ENCODE results near the gene ZNF787.

Gene ZNF787

GRCh38 chr19:56142897-56143434 is 21.9 kb upstream of the ZNF787 start:
- DNase-seq, result no peak

GRCh38 chr19:56142087-56142787 is 21.1 kb upstream of the ZNF787 start:
- peak; percentile 91 for DNase-seq

DNA sequence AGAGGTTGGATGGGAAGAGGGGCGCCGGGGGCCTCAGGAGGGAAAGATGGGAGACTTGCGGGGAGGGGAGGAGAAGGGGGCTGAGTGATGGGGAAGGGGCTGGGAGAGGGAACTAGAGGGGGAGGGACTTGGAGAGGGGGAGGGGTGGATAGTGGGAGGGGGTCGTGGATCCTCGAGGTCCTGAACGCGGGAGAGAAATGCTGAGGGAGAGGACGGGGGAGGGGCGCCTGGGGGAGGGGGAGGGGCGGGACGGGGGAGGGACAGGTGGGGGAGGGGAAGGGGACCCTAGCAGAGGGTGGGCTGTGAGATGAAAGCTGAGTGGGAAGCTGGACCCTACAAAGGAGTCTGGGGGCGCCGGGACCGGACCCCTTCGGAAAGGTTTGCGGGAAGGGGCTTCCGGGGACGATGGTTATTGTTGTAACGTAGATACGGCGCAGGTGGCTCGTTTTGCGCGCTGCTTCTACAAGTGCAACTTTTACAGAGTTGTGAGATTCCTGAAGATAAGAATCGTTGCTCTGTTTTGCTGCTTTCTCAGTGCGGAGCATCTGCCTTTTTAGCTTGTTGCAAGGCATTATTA is 20.4 kb upstream of the ZNF787 start:
- DNase-seq, result peak; percentile 67

- peak; percentile 100 for DNase-seq
Observed at GRCh38 chr19:56140583-56141416, 19.7 kb upstream of the ZNF787 start, which contains the start of gene ZNF444. ZNF444 (plus strand) TSS chr19:56141287; CDS start chr19:56146912, 5,625 bp downstream.

GRCh38 chr19:56139847-56140582 is 18.9 kb upstream of the ZNF787 start:
- peak; percentile 52 for DNase-seq

GRCh38 chr19:56138069-56138468 is 17.0 kb upstream of the ZNF787 start:
- DNase-seq, result no peak

DNA sequence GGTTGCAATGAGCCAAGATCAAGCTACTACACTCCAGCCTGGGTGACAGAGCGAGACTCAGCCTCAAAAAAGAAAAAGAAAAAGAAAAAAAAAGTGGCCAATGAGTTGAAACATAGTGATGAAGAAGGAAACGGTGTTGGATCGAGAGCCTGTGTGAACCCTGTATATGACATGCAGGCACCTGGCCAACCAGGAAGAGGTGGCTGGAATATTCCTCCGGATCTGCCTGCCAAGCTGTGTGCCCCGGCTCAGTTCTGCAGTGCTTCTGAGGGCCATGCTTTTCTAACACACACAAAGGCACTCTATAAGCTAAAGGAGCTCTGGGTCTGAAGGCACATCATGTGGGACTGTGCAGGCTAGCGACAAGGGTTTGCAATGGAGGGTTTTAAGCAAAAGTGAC is 16.3 kb upstream of the ZNF787 start:
- DNase-seq, result peak; percentile 71

DNA sequence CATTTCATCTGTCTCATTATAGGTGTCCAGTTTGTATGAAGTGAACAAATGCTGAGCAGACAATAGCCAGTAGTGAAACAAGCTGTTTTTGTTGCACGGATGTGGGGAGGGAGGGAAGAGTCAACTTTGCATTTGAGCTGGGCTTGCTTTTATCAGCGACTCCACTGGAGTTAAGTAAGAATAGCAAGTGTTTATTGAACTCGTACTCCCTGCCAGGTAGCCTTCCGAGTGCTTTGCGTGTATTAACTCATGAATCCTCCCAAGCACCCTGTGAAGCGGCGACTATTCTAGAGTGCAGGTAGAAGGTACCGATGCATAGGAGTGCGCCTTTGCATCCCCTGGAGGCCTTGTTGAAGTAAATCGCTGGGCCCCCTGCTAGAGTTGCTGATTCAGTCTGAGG is 15.3 kb upstream of the ZNF787 start:
- DNase-seq, result no peak

- no peak for DNase-seq
Observed at GRCh38 chr19:56134654-56134921, 13.5 kb upstream of the ZNF787 start.

DNA sequence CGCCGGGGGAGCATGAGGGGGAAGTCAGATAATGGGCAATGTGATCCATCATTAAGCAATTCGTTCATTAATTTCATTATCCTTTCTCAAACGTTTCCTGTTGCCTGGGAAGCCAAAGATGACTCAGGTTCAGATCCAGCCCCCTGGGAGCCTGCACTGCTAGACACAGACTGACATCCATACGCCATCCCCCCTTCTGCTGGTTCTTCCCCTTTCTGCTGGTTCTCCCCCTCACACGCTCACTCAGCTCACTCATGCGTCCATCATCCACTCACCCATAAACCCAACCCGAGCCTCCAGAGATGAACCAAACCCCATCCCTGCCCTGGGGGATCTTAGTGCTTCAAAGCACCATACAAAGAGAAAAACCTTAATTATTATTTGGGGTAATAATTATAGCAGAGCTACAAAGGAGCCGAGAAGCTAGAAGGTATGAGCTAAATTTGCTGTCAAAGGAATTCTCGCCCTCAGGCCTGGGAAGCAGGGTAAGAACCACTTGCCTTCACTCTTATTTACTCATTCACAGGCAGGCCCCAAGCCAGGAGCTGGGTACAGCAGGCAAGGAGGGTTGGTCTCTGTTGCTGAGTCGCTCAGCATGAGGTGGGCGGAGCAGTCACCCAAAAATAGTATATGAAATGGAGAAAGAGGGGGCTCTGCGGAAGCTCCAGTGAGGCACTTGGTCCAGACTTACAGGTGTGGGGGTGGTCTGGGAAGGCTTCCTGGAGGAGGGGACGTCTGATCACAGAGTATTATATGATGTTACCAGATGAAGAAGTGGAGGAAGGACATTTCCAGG is 13.0 kb upstream of the ZNF787 start:
- DNase-seq, result no peak

DNA sequence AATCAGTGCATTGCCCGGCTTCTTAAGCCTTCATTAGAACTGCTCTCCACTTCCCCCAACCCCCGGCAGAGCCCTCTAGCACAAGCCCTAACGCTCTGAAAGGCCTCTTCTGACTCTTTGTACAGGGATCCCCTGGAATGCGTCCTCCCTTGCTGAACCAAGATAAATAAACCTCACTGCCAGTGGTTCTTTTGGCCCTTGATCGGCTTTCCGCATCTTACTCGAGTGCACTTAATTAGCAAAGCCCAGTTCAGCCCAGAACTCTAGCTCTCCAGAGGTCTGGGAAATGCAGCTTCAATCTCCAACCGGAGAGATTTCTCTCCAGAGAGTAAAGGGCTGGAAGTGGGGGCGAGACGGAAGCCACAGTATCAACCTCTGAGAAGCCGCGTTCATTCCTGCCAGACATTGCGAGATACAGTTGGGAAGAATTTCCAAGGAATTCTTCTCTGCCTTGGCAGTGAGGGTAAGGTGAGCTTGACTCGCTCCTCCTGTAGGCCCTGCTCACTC is 11.3 kb upstream of the ZNF787 start:
- DNase-seq, result no peak

DNA sequence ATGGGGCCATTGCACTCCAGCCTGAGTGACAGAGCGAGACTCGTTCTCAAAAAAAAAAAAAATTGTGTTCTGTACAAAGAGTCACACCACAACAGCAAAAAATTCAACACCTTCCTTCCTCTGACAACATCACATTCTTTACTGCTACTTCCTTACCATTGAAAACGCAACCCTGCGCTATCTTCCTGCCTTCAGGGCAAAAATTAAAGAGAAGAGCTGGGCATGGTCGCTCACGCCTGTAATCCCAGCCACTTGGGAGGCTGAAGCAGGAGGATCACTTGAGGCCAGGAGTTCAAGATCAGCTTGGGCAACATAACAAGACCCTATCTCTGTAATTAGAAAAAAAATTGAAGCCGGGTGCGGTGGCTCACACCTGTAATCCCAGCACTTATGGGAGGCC is 10.6 kb upstream of the ZNF787 start:
- DNase-seq, result no peak

GRCh38 chr19:56130006-56130405 is 8.9 kb upstream of the ZNF787 start:
- no peak for DNase-seq

- DNase-seq, result no peak
Observed at GRCh38 chr19:56126983-56127780, 6.1 kb upstream of the ZNF787 start.

DNA sequence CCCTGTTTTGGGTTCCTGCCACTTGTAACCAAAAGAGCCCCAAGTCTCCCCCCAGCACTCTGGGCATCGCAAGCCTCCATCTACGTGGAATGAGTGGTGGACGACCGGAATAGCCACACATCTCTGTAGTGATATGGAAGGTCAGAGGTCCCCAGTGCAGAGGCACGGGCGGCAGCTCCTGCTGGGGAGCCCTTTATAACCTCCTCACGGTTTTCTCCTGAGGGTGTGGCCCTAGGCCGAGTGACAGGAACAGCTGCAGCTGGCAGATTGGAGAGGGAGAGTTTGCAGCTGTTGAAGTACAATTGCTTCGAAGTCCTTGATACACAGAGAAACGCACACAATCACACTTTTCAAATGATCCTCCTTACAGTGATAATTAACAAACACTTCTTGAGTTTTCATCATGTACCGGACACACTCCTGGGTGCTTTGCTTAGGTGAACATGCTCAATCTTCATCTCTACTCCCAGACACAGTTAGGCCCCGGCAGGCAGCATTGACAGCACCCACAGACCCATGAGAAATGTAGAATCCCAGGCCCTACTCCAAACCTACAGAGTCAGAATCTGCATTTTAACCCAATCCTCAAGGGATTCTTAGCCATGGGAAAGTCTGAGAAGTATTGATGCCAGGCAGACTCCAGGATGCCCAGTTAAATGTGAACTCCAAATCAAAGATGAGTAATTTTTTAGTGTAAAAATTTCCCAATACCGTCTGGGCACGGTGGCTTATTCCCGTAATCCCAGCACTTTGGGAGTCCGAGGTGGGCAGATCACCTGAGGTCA is 4.9 kb upstream of the ZNF787 start:
- DNase-seq, result no peak

GRCh38 chr19:56124578-56124977 is 3.5 kb upstream of the ZNF787 start:
- no peak for DNase-seq

DNA sequence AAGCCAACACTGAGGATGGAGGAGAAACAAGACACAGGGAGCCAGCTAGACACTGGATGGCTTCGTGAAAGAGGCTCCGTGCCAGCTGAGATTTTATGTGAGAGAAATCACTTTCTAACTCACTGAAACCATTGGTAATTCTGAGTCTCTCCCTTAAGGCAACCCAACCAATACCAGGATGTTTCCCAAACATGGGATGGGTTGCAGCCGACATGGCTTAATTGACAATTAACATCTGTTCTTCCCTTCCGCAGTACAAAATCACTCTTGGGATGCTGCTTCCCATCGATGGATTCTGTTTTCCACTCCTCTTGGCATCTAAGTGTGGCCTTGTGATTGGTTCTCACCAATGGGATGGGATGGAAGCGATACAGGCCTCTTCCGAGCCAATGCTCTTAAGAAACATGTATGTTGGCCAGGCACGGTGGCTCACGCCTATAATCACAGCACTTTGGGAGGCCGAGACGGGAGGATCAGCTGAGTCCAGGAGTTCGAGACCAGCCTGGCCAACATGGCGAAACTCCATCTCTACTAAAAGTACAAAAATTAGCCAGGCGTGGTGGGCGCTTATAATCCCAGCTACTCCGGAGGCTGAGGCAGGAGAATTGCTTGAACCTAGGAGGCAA is 2.3 kb upstream of the ZNF787 start:
- DNase-seq, result no peak

DNA sequence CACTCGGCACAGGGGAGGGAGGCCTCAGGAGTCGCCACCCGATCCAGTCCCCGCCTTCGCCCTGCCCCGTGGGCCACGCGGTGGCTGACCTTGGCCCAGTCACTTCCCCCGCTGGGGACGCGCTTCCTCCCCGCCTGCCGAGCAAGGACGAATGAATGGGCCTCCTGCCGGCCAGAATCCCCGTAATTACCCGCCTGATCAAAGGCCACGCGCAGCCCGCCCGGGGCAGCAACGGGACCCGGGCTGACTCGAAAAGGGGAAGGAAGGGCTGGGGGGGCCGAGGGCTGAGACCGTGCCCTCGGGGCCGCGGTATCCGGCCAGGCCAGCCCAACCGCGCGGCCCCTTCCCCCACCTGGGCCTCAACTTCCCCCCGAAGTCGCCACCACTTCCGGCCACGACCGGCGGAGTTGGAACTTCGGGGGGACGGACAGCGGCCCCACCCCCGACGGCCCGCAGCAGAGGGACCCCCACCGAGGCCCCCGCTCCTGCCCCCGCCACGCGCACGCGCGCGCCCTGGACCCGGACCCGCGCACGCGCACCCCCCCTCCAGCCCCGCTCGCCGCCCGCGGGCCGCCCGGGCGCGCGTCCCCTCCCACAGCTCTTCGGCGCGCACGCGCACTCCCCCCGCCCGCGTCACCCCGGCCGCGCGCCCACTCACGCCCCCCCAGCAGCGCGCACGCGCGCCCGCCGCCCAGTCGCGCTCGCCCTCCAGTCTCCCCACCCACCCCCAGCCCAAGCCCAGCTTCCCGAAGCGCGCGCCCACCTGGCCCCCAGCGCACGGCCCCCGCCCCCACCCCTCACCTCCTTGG is 520 bp downstream of the ZNF787 start:
- peak; percentile 88 for DNase-seq

DNA sequence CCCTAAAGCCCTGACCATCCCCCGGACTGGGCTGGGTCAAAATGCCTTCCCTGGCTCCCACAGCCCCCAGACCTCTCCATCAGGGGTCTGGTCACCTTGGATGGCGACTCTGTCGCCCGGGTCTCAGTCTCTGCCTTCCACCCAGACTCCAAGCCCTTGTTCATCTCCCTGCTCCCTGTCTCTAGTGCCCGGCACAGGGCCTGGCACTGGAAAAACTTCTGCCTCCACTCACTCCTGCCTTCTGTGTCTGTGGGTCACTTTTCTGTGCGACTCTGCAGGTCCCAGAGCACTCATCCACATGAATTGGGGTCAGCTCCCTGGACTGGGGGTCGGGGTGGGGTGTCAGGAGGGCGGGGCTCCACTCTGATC is 1.1 kb downstream of the ZNF787 start:
- DNase-seq, result no peak
